ENCODE data around the gene RNU1-3.
"Not testable (repeated sequence)": the region's sequence is repeated elsewhere in the genome, so short reads cannot be mapped to it uniquely, and the experiment has no call there.

Gene RNU1-3

GRCh38 chr1:16693449-16694307 lies 26.9 kb upstream of the RNU1-3 start:
- DNase-seq: not testable (repeated sequence)

- not testable (repeated sequence) for DNase-seq
Measured at GRCh38 chr1:16692717-16693448, 26.1 kb upstream of the RNU1-3 start.

- DNase-seq: not testable (repeated sequence)
Measured at GRCh38 chr1:16692283-16692682, 25.5 kb upstream of the RNU1-3 start.

- DNase-seq: not testable (repeated sequence)
Measured at GRCh38 chr1:16690971-16691682, 24.4 kb upstream of the RNU1-3 start.

- DNase-seq: not testable (repeated sequence)
Measured at GRCh38 chr1:16687132-16687800, 20.5 kb upstream of the RNU1-3 start.

GRCh38 chr1:16685445-16686371 lies 19.0 kb upstream of the RNU1-3 start:
- not testable (repeated sequence) for DNase-seq

GRCh38 chr1:16684738-16685337 lies 18.1 kb upstream of the RNU1-3 start:
- peak; percentile 13 for DNase-seq

GRCh38 chr1:16684152-16684551 lies 17.4 kb upstream of the RNU1-3 start:
- DNase-seq: not testable (repeated sequence)

GRCh38 chr1:16682803-16683202 lies 16.1 kb upstream of the RNU1-3 start:
- not testable (repeated sequence) for DNase-seq

GRCh38 chr1:16680366-16680765 lies 13.6 kb upstream of the RNU1-3 start:
- DNase-seq: not testable (repeated sequence)

GRCh38 chr1:16677552-16678431 lies 11.0 kb upstream of the RNU1-3 start:
- DNase-seq: no peak

GRCh38 chr1:16676661-16677523 lies 10.1 kb upstream of the RNU1-3 start:
- DNase-seq: not testable (repeated sequence)

- not testable (repeated sequence) for DNase-seq
Measured at GRCh38 chr1:16675118-16675510, 8.4 kb upstream of the RNU1-3 start.

GRCh38 chr1:16673976-16674375 lies 7.2 kb upstream of the RNU1-3 start:
- DNase-seq: not testable (repeated sequence)

GRCh38 chr1:16665836-16666235 lies 912 bp downstream of the RNU1-3 start:
- DNase-seq: not testable (repeated sequence)

- DNase-seq: not testable (repeated sequence)
Measured at GRCh38 chr1:16658234-16658633, 8.5 kb downstream of the RNU1-3 start.

- not testable (repeated sequence) for DNase-seq
Measured at GRCh38 chr1:16656981-16657683, 9.6 kb downstream of the RNU1-3 start.

GRCh38 chr1:16656574-16656973 lies 10.2 kb downstream of the RNU1-3 start:
- DNase-seq: not testable (repeated sequence)
